HG03354 (cell line): Measurements from ENCODE around the gene HIVEP3.
"Not testable (repeated sequence)": the region's sequence is repeated elsewhere in the genome, so short reads cannot be mapped to it uniquely, and the experiment has no call there.

ENCODE experiments used
- ATAC-seq: cut with Tn5 transposase; IDR thresholded peaks from one replicate; pipeline ENCODE4 v1.9.1; 2021; ENCODE audit warnings: mild to moderate bottlenecking; ENCODE audit not compliant: unreplicated experiment, poor library complexity, severe bottlenecking

HIVEP3 gene

GRCh38 chr1:41925712-41926111 lies 7.0 kb upstream of the HIVEP3 start:
- no peak for ATAC-seq

DNA sequence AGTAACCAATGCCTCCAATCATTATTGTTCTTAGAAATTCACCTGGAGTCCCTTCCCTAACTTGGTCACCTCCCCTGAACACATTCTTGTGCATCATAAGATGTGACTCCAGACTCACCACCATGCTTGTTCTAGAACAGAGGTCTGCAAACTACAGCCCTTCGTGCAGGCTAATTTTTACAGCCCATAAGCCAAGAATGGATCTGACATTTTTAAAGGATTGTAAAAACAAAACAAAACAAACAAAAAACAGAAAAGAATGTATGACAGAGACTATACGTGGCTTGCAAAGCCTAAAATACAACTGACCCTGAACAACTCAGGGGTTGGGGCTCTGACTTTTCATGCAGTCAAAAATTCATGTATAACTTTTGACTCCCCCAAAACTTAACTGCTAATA lies 6.2 kb upstream of the HIVEP3 start:
- no peak for ATAC-seq

DNA sequence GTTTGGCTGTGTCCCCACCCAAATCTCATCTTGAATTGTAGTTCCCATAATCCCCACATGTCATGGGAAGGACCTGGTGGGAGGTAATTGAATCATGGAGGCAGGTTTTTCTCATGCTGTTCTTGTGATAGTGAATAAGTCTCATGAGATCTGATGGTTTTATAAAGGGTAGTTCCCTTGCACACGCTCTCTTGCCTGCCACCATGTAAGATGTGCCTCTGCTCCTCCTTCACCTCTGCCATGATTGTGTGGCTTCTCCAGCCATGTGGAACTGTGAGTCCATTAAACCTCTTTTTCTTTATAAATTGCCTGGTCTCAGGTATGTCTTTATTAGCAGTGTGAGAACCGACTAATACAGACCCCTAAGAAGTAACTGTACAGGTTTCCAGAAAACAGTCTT lies 2.5 kb upstream of the HIVEP3 start:
- ATAC-seq = not testable (repeated sequence)

DNA sequence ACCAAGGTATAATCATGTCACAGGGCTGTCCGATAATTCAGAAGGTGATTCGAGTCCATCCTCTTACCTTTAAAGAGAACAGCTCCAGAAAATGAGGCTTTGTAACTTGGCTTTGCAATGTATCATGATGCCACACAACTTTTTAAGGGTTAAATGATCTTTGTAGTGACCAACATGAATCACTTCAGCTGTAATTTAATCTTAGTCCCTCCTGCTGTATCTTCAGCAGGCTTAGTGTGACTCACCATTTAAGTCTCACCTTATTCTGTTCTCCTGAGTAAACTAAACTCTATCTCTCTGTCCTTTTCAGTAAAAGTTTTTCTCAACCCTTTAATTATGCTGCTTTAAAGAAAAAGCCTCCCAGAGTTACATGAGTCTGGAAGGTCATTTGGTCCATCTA lies 1.9 kb upstream of the HIVEP3 start:
- no peak for ATAC-seq

GRCh38 chr1:41919764-41920397 lies 1.2 kb upstream of the HIVEP3 start:
- no peak for ATAC-seq

DNA sequence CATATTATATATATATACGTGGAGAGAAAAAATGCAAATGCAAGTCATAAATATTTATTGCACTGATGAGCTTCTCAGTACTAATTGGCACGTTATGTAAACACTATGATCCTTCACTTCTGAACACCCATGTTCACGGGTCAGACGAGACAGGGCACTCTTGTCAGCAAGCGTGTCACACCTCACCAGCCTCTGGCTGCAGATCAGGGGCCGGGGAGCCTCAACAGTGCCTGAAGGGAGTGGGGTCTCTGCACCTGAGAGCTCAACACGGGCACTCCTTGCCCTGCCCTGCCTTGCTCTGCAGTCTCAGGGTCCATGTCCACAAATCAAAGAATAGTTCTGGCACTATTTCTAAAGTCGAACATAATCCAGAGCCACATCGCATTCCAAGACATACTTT lies 409 bp upstream of the HIVEP3 start:
- ATAC-seq = no peak

DNA sequence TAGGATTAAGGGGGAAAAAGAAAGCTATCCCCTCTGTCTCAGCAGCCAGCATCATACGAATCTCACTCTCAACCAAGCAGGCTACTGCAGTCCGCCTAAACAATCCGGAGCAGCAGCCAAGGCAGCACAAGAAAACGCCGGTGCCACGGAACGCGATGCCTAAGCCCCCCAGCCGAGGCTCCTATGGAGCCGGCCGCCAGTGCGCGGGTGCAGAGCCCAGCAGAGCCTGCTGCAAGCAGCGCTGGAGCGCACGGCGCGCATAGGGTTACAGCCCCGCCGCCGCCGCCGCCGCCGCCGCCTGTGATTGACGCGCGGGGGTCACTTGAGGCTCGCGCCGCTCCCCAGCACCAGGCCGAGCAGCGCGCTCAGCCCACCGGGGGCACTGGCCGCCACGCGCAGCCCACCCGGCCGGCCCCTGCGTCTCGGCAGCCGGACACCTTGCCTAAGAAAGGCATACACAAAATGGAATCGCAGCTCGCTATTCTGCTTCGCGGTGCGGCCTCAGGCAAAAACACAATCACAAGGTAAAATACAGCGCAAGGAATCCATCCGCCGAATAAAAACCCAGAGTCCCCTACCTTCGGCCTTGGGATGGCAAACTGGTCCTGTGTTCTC lies 780 bp downstream of the HIVEP3 start:
- peak; percentile 53 for ATAC-seq

DNA sequence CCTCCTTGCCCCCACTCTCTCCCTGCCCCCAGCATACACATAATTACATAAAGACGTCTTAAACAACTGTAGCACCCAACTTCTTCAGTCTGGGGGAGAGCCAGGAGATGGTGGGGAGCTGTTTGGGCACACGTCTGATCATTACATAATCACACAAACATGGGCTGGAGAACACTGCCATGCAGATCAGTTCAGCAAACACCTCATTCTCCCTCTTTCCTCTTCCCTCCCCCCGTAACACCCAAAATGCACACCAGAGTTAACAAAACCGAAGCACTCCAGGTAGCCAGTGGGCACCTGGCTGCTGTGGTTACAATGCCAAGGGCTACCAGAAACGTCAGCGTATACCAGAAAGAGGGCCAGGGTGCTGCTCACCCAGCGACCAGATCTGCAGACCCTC lies 1.6 kb downstream of the HIVEP3 start:
- no peak for ATAC-seq

DNA sequence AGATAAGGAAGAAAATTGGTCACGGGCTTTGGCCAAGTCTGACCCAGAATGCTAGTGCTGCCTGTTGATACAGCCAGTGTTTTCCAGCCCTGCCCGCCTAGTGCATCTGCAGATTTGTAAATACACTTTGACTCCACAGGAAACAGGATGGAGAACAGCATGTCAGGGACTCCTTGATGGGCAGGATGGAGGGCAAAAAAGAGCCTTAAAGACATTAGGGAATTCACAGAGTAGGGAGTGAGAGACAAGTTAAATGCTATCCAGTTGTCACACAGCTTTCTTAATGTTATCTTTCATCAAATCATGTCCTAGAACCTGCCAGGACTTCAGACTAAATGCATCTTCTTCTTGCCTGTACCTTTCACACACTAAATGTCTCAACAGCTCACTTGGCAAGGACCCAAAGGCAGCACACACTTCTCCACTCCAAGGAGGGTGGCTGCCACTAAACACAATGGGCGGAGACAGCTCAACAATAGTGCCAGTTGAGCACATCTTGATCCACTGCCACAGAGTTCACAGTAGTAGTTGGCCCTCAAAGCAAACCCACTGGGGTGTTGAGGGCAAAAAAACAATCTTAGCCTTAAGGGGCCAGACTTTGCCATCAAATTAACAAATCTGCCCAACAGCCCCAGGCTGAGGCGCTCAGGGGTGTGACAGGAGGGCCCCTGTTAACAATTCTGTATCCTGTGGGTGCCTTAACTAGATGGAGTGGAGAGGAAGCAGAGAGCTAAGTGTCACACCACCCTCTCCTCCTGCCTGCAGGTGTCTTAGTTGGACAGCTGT lies 2.7 kb downstream of the HIVEP3 start:
- ATAC-seq = no peak

GRCh38 chr1:41914516-41914915 lies 4.2 kb downstream of the HIVEP3 start:
- no peak for ATAC-seq

DNA sequence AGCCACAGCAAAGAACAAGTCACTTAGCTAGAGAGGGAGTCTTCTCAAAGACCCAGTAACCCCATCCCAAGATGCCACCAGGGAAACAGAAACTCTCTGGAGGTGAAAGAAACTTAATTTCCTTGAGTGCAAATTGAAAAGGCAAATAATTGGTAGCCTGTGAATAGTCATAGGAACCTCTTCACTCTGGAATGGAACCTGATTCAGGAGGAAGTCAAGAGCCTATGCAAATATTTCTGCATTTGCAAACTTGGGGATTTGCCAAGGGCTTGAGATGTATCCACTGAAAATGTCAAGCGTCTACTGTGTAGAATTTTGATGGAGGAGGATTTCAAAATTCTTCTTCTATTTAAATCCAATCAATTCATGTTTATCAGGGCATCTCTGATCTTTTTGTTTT lies 5.7 kb downstream of the HIVEP3 start:
- ATAC-seq = no peak

GRCh38 chr1:41908288-41908895 lies 10.3 kb downstream of the HIVEP3 start:
- ATAC-seq = no peak

DNA sequence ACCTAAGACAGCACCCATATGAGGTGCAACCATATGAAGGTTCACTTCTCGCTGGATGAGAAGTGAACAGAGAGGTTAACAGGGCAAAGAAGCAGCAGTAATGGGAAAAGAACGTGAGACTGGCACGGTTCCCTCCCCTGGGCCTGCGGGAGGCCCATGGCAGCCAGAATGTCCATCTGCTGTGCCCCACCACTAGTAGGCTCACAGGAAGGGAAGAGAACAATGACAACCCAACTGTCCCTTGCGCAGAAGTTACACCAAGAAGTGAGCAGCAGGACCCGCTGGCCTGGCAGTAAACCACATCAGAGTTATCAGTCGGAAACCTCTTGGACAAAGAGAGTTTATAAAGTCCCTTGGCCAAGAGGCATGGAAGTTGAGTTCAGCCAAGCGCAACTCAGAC lies 11.3 kb downstream of the HIVEP3 start:
- ATAC-seq = no peak

DNA sequence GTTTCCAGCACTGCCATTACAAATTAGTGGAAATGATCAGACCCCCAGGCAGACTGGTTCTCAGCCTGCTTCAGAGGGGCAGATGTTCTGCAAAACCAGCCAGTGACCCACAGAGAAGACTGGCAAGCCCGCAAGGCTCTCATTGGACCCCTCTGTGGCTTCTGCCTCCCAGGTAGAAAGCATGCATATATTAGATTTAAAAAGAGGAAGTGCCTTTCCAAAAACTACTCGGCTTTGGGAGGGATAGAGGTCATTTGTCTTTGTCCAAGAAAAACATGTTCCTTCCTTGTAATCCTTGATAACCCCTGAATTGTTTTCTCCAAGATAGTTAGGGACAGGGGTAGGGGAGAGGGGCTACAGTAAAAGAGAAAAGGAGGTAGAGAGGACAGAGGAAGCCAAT lies 11.8 kb downstream of the HIVEP3 start:
- no peak for ATAC-seq

DNA sequence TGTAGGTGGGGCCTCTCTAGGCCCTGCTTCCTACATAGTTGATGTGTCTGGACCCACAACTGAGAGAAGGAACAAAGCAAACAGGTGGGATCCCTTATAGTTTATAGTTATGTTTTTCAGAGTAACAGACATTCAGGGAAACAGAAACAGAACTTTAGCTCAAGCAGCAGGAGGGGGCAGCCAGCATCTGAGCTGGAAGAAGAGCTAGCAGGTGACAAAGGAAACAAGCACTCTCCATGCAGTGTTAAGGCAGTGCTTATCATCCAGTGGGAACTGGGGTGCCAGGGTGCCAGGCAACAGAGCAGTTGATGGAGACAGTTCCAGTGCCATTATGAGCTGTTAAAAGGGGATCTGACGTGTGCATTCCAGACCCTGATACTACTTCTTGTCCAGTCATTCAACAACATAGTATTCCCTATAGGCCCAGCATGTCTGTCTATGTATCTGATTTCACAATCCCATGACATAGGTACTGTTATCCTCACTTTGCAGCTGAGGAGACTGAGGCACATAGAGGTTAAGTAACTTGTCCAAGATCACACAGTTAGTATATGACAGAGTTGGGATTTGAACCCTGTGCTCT lies 13.5 kb downstream of the HIVEP3 start:
- no peak for ATAC-seq

DNA sequence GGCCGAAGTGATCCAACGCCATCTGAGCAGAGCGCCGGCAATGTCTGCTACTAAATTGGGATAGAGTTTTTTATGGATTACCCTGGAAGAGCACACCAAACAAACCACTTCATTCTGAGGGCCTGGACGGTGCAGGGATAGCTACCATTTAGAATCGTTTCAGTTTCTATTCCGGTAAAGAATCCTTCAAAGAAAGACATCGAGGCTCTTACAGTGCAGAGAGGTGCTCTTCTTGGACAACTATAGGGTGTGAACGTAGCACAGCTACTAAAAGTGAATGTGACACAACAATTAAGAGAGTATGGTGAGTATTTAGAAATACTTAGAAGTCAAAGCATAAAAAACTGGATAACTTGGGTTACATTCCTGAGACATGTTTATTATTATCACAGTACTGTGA lies 16.1 kb downstream of the HIVEP3 start:
- no peak for ATAC-seq

- no peak for ATAC-seq
Observed at GRCh38 chr1:41902159-41902577, 16.6 kb downstream of the HIVEP3 start.

- ATAC-seq = no peak
Observed at GRCh38 chr1:41901551-41901950, 17.2 kb downstream of the HIVEP3 start.

DNA sequence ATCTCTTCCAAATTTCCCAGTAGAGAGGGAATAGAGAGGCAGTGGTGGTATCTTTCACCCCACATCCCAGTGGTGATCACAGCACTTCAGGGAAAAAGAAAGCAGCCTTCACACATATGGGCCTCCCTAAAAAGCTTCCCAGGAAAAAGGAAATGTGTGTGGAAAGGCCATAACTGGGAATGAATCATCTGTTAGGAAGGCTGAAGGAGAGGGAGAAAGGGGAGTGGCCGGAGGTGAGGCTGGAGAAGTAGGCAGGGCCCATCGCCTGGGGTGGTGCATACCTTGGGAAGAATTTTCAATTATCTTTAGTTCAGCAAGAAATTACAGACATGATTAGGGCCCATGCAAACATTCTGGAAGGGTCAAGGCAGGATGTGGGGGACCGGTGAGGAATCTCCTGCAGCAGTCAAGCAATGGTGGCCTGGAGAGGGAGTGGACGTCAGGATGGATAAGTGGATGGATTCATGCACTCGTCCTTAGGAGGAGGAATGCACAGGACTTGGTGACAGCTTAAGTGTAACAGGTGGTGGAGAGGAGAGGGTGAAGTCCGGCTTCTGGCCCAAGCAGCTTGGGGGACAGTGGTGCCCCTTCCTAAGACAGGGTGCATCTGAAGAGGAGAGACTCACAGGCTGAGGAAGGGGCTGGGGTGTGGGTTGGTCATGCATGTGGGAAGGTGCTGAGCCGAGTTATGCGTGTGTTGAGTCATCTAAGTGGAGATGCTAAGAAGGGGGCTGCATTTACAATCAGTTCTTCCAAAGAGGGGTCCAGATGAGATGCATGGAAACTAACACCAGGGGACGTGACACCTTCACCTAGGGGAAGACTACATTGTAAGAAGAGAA lies 17.9 kb downstream of the HIVEP3 start:
- no peak for ATAC-seq
